K562 (cell line): ENCODE results near the gene UBE2M. TPM values are rescaled to one million over a fixed set of nuclear protein-coding genes. Genes with fewer than 3 reads are reported as not detected.
A peak's percentile ranks its signal among the peaks of the same experiment; 100 is the strongest.

ENCODE experiments used
- ELF1 ChIP-seq: fragments of 200-800 bp; sonication (Bioruptor generic); IDR thresholded peaks from 2 replicates; pipeline ENCODE4 v1.6.1; 2016; ENCODE audit warnings: missing genetic modification characterization, missing compliant biosample characterization
- ELF2 ChIP-seq: fragments of 250-450 bp; sonication (Bioruptor Pico); IDR thresholded peaks from 2 replicates; pipeline ENCODE4 v1.5.0; 2021; ENCODE audit warnings: mild to moderate bottlenecking
- ETV5 ChIP-seq: sonication (generic); formaldehyde crosslinking; IDR thresholded peaks from 2 replicates; pipeline ENCODE4 v1.4.0; 2020; ENCODE audit warnings: low read depth, mild to moderate bottlenecking, missing genetic modification reagents
- FOXK1 ChIP-seq: sonication (generic); formaldehyde crosslinking; IDR thresholded peaks from 2 replicates; pipeline ENCODE4 v1.8.0; 2022; ENCODE audit warnings: missing genetic modification reagents, mild to moderate bottlenecking, borderline replicate concordance
- NCOA6 ChIP-seq: fragments of 450-650 bp; IDR thresholded peaks from 2 replicates; pipeline ENCODE4 v1.6.1; 2017; ENCODE audit warnings: mild to moderate bottlenecking
- NCOR1 ChIP-seq: fragments of 450-650 bp; IDR thresholded peaks from 2 replicates; pipeline ENCODE4 v1.6.1; 2016; ENCODE audit warnings: mild to moderate bottlenecking, moderate library complexity
- NR1H2 ChIP-seq: sonication (generic); formaldehyde crosslinking; IDR thresholded peaks from 2 replicates; pipeline ENCODE4 v1.4.0; 2020; ENCODE audit warnings: mild to moderate bottlenecking, missing genetic modification reagents
- POLR2AphosphoS5 ChIP-seq: IDR thresholded peaks from 2 replicates; pipeline ENCODE4 v1.6.1; 2011; ENCODE audit warnings: mild to moderate bottlenecking, low read depth, low read length, moderate library complexity; ENCODE audit not compliant: control insufficient read depth, insufficient read depth
- RB1 ChIP-seq: fragments of 450-650 bp; IDR thresholded peaks from 2 replicates; pipeline ENCODE4 v1.6.1; 2017; ENCODE audit warnings: low read depth, mild to moderate bottlenecking
- RCOR1 ChIP-seq, 2 experiments: IDR thresholded peaks; 2 replicates each; pipeline ENCODE4 v1.6.1; 2012; ENCODE audit warnings: low read depth in 2 of 2, low read length in 2 of 2, borderline replicate concordance in 1 of 2, improper control_type of control experiment in 1 of 2
- SOX6 ChIP-seq: fragments of 450-650 bp; IDR thresholded peaks from 2 replicates; pipeline ENCODE4 v1.6.1; 2014; ENCODE audit warnings: mild to moderate bottlenecking
- SRF ChIP-seq, 2 experiments: fragments of 250-450, 450-650 bp in 1 of 2; sonication (Bioruptor Pico) in 1 of 2; sonication (generic) in 1 of 2; formaldehyde crosslinking; IDR thresholded peaks; 2 replicates each; pipeline versions ENCODE4 v1.5.0 to v1.5.1; 2020 to 2022; ENCODE audit warnings: mild to moderate bottlenecking in 1 of 2, missing genetic modification reagents in 1 of 2
- TEAD4 ChIP-seq, 2 experiments: sonication (generic) in 1 of 2; formaldehyde crosslinking in 1 of 2; IDR thresholded peaks; 2 replicates each; pipeline versions ENCODE4 v1.6.1 to v1.8.0; 2012 to 2022; ENCODE audit warnings: borderline replicate concordance in 1 of 2, inconsistent platforms in 1 of 2, low read length in 1 of 2, mild to moderate bottlenecking in 1 of 2, missing genetic modification reagents in 1 of 2
- polyA plus RNA-seq, 8 experiments: library from polyadenylated mRNA; depleted of rRNA in 4 of 8; stranded (reverse) in 5 of 8; unstranded in 3 of 8; fragments of >200 nt; fragmentation: Nextera tagmentation in 2 of 8; fragmentation: Illumina TruSeq in 1 of 8; extraction: Ambion mirVana in 2 of 8; extraction: Trizol in 1 of 8; gene quantifications; 2 replicates each; pipeline versions ENCODE4 v1.2.1 to v1.2.3, GENCODE V29; 2011 to 2014; ENCODE audit warnings: inconsistent platforms in 1 of 8, missing spikeins in 1 of 8
- total RNA-seq, 7 experiments: library from RNA; depleted of rRNA in 6 of 7; stranded (reverse); fragments of >200 nt in 6 of 7; fragmentation: Illumina TruSeq in 2 of 7; extraction: Trizol in 2 of 7; gene quantifications; 2 replicates each; pipeline versions ENCODE4 v1.2.1 to v1.2.3, GENCODE V29; 2011 to 2021; ENCODE audit warnings: low replicate concordance in 1 of 7
- TF ChIP-seq, protein P1 (sequence below): fragments of 200-400 bp; formaldehyde crosslinking; IDR thresholded peaks from 2 replicates; pipeline ENCODE4 v1.6.1; 2017; ENCODE audit warnings: mild to moderate bottlenecking, low read depth, low read length, moderate library complexity
- TF ChIP-seq, protein P2 (sequence below), 2 experiments: fragments of 450-650 bp in 1 of 2; sonication (generic) in 1 of 2; formaldehyde crosslinking in 1 of 2; IDR thresholded peaks; 2 replicates each; pipeline versions ENCODE4 v1.7.1 to v1.9.0; 2016 to 2022; ENCODE audit warnings: inconsistent platforms in 1 of 2, mild to moderate bottlenecking in 1 of 2, missing genetic modification reagents in 1 of 2

Gene UBE2M
- total and polyA plus RNA-seq, 9 of the 15 experiments (the other 6 are each of a cell fraction or from before 2014, with no cell fraction given): 0.92 to 163 (median 85.7) TPM

- peak in 1 of 2 experiments; percentile 78; a peak in 2 of 4 replicates for TF ChIP-seq SRF (CRISPR knock-in tag; IDR thresholded peaks at IDR 0.05)
- TF ChIP-seq ETV5 (CRISPR knock-in tag): peak; percentile 90
- TF ChIP-seq FOXK1 (CRISPR knock-in tag): peak; percentile 89; the same call in 1 of the 2 replicates
- TF ChIP-seq RCOR1 (IDR thresholded peaks at IDR 0.05; ENCODE audit: borderline replicate concordance in 1 of 2, low read depth in 2 of 2, low read length in 2 of 2): peak in 1 of 2 experiments; percentile 82; a peak in 2 of 4 replicates
- TF ChIP-seq, protein P1, sequence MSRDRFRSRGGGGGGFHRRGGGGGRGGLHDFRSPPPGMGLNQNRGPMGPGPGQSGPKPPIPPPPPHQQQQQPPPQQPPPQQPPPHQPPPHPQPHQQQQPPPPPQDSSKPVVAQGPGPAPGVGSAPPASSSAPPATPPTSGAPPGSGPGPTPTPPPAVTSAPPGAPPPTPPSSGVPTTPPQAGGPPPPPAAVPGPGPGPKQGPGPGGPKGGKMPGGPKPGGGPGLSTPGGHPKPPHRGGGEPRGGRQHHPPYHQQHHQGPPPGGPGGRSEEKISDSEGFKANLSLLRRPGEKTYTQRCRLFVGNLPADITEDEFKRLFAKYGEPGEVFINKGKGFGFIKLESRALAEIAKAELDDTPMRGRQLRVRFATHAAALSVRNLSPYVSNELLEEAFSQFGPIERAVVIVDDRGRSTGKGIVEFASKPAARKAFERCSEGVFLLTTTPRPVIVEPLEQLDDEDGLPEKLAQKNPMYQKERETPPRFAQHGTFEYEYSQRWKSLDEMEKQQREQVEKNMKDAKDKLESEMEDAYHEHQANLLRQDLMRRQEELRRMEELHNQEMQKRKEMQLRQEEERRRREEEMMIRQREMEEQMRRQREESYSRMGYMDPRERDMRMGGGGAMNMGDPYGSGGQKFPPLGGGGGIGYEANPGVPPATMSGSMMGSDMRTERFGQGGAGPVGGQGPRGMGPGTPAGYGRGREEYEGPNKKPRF: no peak
- peak; percentile 70 for TF ChIP-seq SOX6
- TF ChIP-seq ELF1 (tag): no peak
- TF ChIP-seq TEAD4 (IDR thresholded peaks at IDR 0.05; ENCODE audit: low read length): peak; percentile 57; the same call in 1 of the 2 replicates
- TF ChIP-seq TEAD4 (CRISPR knock-in tag; IDR thresholded peaks at IDR 0.05; ENCODE audit: borderline replicate concordance): no peak
- TF ChIP-seq, protein P2, sequence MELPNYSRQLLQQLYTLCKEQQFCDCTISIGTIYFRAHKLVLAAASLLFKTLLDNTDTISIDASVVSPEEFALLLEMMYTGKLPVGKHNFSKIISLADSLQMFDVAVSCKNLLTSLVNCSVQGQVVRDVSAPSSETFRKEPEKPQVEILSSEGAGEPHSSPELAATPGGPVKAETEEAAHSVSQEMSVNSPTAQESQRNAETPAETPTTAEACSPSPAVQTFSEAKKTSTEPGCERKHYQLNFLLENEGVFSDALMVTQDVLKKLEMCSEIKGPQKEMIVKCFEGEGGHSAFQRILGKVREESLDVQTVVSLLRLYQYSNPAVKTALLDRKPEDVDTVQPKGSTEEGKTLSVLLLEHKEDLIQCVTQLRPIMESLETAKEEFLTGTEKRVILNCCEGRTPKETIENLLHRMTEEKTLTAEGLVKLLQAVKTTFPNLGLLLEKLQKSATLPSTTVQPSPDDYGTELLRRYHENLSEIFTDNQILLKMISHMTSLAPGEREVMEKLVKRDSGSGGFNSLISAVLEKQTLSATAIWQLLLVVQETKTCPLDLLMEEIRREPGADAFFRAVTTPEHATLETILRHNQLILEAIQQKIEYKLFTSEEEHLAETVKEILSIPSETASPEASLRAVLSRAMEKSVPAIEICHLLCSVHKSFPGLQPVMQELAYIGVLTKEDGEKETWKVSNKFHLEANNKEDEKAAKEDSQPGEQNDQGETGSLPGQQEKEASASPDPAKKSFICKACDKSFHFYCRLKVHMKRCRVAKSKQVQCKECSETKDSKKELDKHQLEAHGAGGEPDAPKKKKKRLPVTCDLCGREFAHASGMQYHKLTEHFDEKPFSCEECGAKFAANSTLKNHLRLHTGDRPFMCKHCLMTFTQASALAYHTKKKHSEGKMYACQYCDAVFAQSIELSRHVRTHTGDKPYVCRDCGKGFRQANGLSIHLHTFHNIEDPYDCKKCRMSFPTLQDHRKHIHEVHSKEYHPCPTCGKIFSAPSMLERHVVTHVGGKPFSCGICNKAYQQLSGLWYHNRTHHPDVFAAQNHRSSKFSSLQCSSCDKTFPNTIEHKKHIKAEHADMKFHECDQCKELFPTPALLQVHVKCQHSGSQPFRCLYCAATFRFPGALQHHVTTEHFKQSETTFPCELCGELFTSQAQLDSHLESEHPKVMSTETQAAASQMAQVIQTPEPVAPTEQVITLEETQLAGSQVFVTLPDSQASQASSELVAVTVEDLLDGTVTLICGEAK (IDR thresholded peaks at IDR 0.05): peak; percentile 63
- TF ChIP-seq, protein P2 (CRISPR knock-in tag; IDR thresholded peaks at IDR 0.05): no peak
- 0 out of 2 replicates have a peak, but pooled peaks have one; percentile 73 for TF ChIP-seq NR1H2 (CRISPR knock-in tag)
- peak; percentile 43; the same call in 1 of the 2 replicates for TF ChIP-seq POLR2AphosphoS5
- peak; percentile 40 for TF ChIP-seq NCOR1
- no peak for TF ChIP-seq ELF2 (CRISPR knock-in tag)
- peak; percentile 94 for TF ChIP-seq RB1
- TF ChIP-seq NCOA6: no peak
These were observed 23.1 kb upstream of the UBE2M start (continued) for GRCh38 chr19:58581227-58582141.
